Measurements from ENCODE around the gene DUSP15. TPM values are rescaled to one million over a fixed set of nuclear protein-coding genes. Genes with fewer than 3 reads are reported as not detected.
"Not testable (repeated sequence)": the region's sequence is repeated elsewhere in the genome, so short reads cannot be mapped to it uniquely, and the experiment has no call there.

The DUSP15 gene
- total RNA-seq, 1 donor from 2014 or later = 0.82 TPM

- no peak for DNase-seq
Observed at GRCh38 chr20:31839782-31840487, 30.4 kb downstream of the DUSP15 start.

- DNase-seq = no peak
Observed at GRCh38 chr20:31838646-31839292, 31.6 kb downstream of the DUSP15 start.

GRCh38 chr20:31837896-31838397 is 32.4 kb downstream of the DUSP15 start:
- no peak for DNase-seq

- DNase-seq = no peak
Observed at GRCh38 chr20:31836853-31837608, 33.3 kb downstream of the DUSP15 start.

GRCh38 chr20:31835977-31836852 is 34.1 kb downstream of the DUSP15 start:
- peak; percentile 68 for DNase-seq

- no peak for DNase-seq
Observed at GRCh38 chr20:31835554-31835953, 34.8 kb downstream of the DUSP15 start.

GRCh38 chr20:31833931-31834521 is 36.3 kb downstream of the DUSP15 start:
- DNase-seq = peak; percentile 50

- peak; percentile 78 for DNase-seq
Observed at GRCh38 chr20:31833130-31833930, 37.0 kb downstream of the DUSP15 start.

GRCh38 chr20:31831771-31832306 is 38.5 kb downstream of the DUSP15 start:
- DNase-seq = no peak

GRCh38 chr20:31831211-31831610 is 39.1 kb downstream of the DUSP15 start:
- no peak for DNase-seq

GRCh38 chr20:31830406-31830981 is 39.8 kb downstream of the DUSP15 start:
- DNase-seq = no peak

- DNase-seq = no peak
Observed at GRCh38 chr20:31829731-31830130, 40.6 kb downstream of the DUSP15 start.

- DNase-seq = not testable (repeated sequence)
Observed at GRCh38 chr20:31828016-31828415, 42.3 kb downstream of the DUSP15 start.

GRCh38 chr20:31827059-31827458 is 43.3 kb downstream of the DUSP15 start:
- no peak for DNase-seq

- DNase-seq = no peak
Observed at GRCh38 chr20:31826074-31826473, 44.3 kb downstream of the DUSP15 start.

- no peak for DNase-seq
Observed at GRCh38 chr20:31824554-31825313, 45.6 kb downstream of the DUSP15 start.

GRCh38 chr20:31824125-31824485 is 46.2 kb downstream of the DUSP15 start:
- no peak for DNase-seq

GRCh38 chr20:31823360-31824124 is 46.8 kb downstream of the DUSP15 start:
- no peak for DNase-seq

All from tongue (tissue), 2 donors.